IMR-90 (cell line): ENCODE results near the gene MINDY2. TPM values are rescaled to one million over a fixed set of nuclear protein-coding genes. Genes with fewer than 3 reads are reported as not detected.

Experiments used
- ATAC-seq: fragments of 200-7000 bp; cut with Tn5 transposase; 2 replicates; pipeline ENCODE4 v1.9.1; 2020; ENCODE audit warnings: low read depth, mild to moderate bottlenecking, moderate library complexity
- BruUV-seq: library from RNA; stranded (reverse); fragments of 400-500 nt; replicated peaks from 2 replicates; lab custom pipeline; 2021; lab: Mats Ljungman, UMichigan
- CTCF ChIA-PET: fragments of 300-600 bp; formaldehyde crosslinking; extraction: SDS; loops from one replicate; lab custom pipeline; 2021; ENCODE audit warnings: antibody characterized with exemption; lab: Yijun Ruan, JAX
- POLR2A ChIA-PET: fragments of 300-600 bp; sonication (Branson Sonifier 250); formaldehyde crosslinking; loops from one replicate; lab custom pipeline; 2022; ENCODE audit warnings: antibody characterized with exemption; ENCODE audit not compliant: unreplicated experiment; lab: Charles Lee
- DNase-seq: peaks from one replicate; pipeline ENCODE4 v3.0.0; 2013
- H2AFZ ChIP-seq: replicated peaks from 2 replicates; pipeline ENCODE3; 2013; ENCODE audit warnings: low read length, mild to moderate bottlenecking; ENCODE audit not compliant: poor library complexity
- H2AK5ac ChIP-seq: 2 replicates; pipeline ENCODE4 v1.6.1; 2013; ENCODE audit warnings: low read depth, low read length, inconsistent platforms
- H2AK9ac ChIP-seq: replicated peaks from 2 replicates; pipeline ENCODE3; 2013; ENCODE audit warnings: mild to moderate bottlenecking, low read depth, low read length, moderate library complexity; ENCODE audit not compliant: poor library complexity
- H2BK120ac ChIP-seq: 2 replicates; pipeline ENCODE4 v1.6.1; 2013; ENCODE audit warnings: low read depth, low read length, inconsistent platforms
- H2BK15ac ChIP-seq: 3 replicates; pipeline ENCODE4 v1.6.1; 2013; ENCODE audit warnings: low read depth, low read length, inconsistent platforms
- H2BK20ac ChIP-seq: 2 replicates; pipeline ENCODE4 v1.6.1; 2013; ENCODE audit warnings: low read depth, mild to moderate bottlenecking, inconsistent platforms, low read length, moderate library complexity
- H2BK5ac ChIP-seq: 2 replicates; pipeline ENCODE4 v1.6.1; 2013; ENCODE audit warnings: mild to moderate bottlenecking, low read depth, low read length, inconsistent platforms; ENCODE audit not compliant: poor library complexity, severe bottlenecking
- H3K14ac ChIP-seq: replicated peaks from 2 replicates; pipeline ENCODE4 v1.6.1; 2013; ENCODE audit warnings: low read depth, low read length, inconsistent platforms
- H3K18ac ChIP-seq: 2 replicates; pipeline ENCODE4 v1.6.1; 2013; ENCODE audit warnings: low read depth, low read length, control low read depth
- H3K23ac ChIP-seq: 2 replicates; pipeline ENCODE4 v1.6.1; 2013; ENCODE audit warnings: low read depth, low read length, inconsistent platforms
- H3K27ac ChIP-seq: 2 replicates; pipeline ENCODE4 v1.5.1; 2013; ENCODE audit warnings: mild to moderate bottlenecking, control low read depth, low read length; ENCODE audit not compliant: insufficient read depth
- H3K27me3 ChIP-seq: 2 replicates; pipeline ENCODE4 v1.6.1; 2013; ENCODE audit warnings: low read length; ENCODE audit not compliant: control insufficient read depth, insufficient read depth
- H3K36me3 ChIP-seq: 2 replicates; pipeline ENCODE4 v1.6.1; 2013; ENCODE audit warnings: low read length, mixed read lengths; ENCODE audit not compliant: control insufficient read depth, insufficient read depth
- H3K4ac ChIP-seq: 2 replicates; pipeline ENCODE4 v1.6.1; 2013; ENCODE audit warnings: low read depth, low read length, inconsistent platforms
- H3K4me1 ChIP-seq: 2 replicates; pipeline ENCODE4 v1.6.1; 2013; ENCODE audit warnings: low read length, mixed read lengths; ENCODE audit not compliant: control insufficient read depth, insufficient read depth
- H3K4me2 ChIP-seq: 2 replicates; pipeline ENCODE4 v1.6.1; 2013; ENCODE audit warnings: low read depth, mild to moderate bottlenecking, control low read depth, low read length, moderate library complexity
- H3K4me3 ChIP-seq: 2 replicates; pipeline ENCODE4 v1.5.1; 2013; ENCODE audit warnings: low read depth, mild to moderate bottlenecking, control low read depth, low read length, moderate library complexity; ENCODE audit not compliant: insufficient read depth
- H3K56ac ChIP-seq: 2 replicates; pipeline ENCODE4 v1.6.1; 2013; ENCODE audit warnings: low read length, inconsistent platforms; ENCODE audit not compliant: insufficient read depth; ENCODE audit errors: extremely low read depth
- H3K79me1 ChIP-seq, 2 experiments: 2 replicates each; pipeline ENCODE4 v1.6.1; 2013; ENCODE audit warnings: low read length in 2 of 2, inconsistent platforms in 1 of 2, low read depth in 1 of 2
- H3K9ac ChIP-seq: 2 replicates; pipeline ENCODE4 v1.6.1; 2013; ENCODE audit warnings: low read depth, low read length, control low read depth
- H3K9me1 ChIP-seq: 2 replicates; pipeline ENCODE4 v1.6.1; 2013; ENCODE audit warnings: low read length, inconsistent platforms; ENCODE audit not compliant: insufficient read depth
- H3K9me3 ChIP-seq: 2 replicates; pipeline ENCODE4 v1.6.1; 2013; ENCODE audit warnings: low read length; ENCODE audit not compliant: control insufficient read depth, insufficient read depth
- H4K20me1 ChIP-seq: 2 replicates; pipeline ENCODE4 v1.6.1; 2013; ENCODE audit warnings: low read length, inconsistent platforms; ENCODE audit not compliant: insufficient read depth
- H4K5ac ChIP-seq: 2 replicates; pipeline ENCODE4 v1.6.1; 2013; ENCODE audit warnings: mild to moderate bottlenecking, low read depth, low read length, control low read depth
- H4K8ac ChIP-seq, 2 experiments: 2 replicates each; pipeline ENCODE4 v1.6.1; 2013; ENCODE audit warnings: low read depth in 2 of 2, low read length in 2 of 2, control low read depth in 1 of 2, inconsistent platforms in 1 of 2
- H4K91ac ChIP-seq: 2 replicates; pipeline ENCODE4 v1.6.1; 2013; ENCODE audit warnings: low read depth, low read length, inconsistent platforms; ENCODE audit not compliant: insufficient read depth
- BHLHE40 ChIP-seq: fragments of 150-350 bp; IDR thresholded peaks from 2 replicates; pipeline ENCODE4 v1.6.1; 2016; ENCODE audit warnings: mild to moderate bottlenecking, low read depth, low read length
- CHD1 ChIP-seq: IDR thresholded peaks from 2 replicates; pipeline ENCODE4 v1.6.1; 2012; ENCODE audit warnings: low read depth, low read length, improper control_type of control experiment
- FOS ChIP-seq: fragments of 150-350 bp; IDR thresholded peaks from 2 replicates; pipeline ENCODE4 v1.6.1; 2016; ENCODE audit warnings: low read depth, low read length
- MAFK ChIP-seq: IDR thresholded peaks from 2 replicates; pipeline ENCODE4 v1.6.1; 2012; ENCODE audit warnings: low read depth, low read length, improper control_type of control experiment
- POLR2A ChIP-seq: IDR thresholded peaks from 2 replicates; pipeline ENCODE4 v1.6.1; 2012; ENCODE audit warnings: mild to moderate bottlenecking, low read depth, low read length
- RAD21 ChIP-seq: IDR thresholded peaks from 2 replicates; pipeline ENCODE4 v1.6.1; 2012; ENCODE audit warnings: low read length, improper control_type of control experiment
- RFX5 ChIP-seq: IDR thresholded peaks from 2 replicates; pipeline ENCODE4 v1.8.0; 2012; ENCODE audit warnings: low read depth, mild to moderate bottlenecking, low read length, moderate library complexity
- USF2 ChIP-seq: fragments of 150-350 bp; IDR thresholded peaks from 2 replicates; pipeline ENCODE4 v1.6.1; 2017; ENCODE audit warnings: mild to moderate bottlenecking, antibody characterized with exemption, low read length, low read depth
- WGBS, 2 experiments: methylation state at CpG; one replicate each; pipeline versions ENCODE4 v1.1.5 to v1.1.7; 2013; ENCODE audit warnings: missing lambda C conversion rate in 2 of 2; ENCODE audit not compliant: insufficient read length in 1 of 2; ENCODE audit errors: extremely low coverage in 2 of 2; 5-methylcytosine and 5-hydroxymethylcytosine counted together
- dilution Hi-C: fragments of 300-500 bp; cut with HindIII; formaldehyde crosslinking; loops from one replicate; pipeline ENCODE4 v1.14.3; 2018; ENCODE audit warnings: low sequenced_read_pairs; ENCODE audit not compliant: unreplicated experiment
- in situ Hi-C: fragments of 300-500 bp; cut with MboI; formaldehyde crosslinking; loops from 3 replicates; pipeline ENCODE4 v1.14.3; 2019; ENCODE audit warnings: low sequenced_read_pairs, inconsistent platforms, mixed read lengths
- intact Hi-C: fragments of 100-400 bp; cut with micrococcal nuclease; formaldehyde crosslinking; loops from 2 replicates; pipeline ENCODE4 v1.10.0; 2022
- polyA plus RNA-seq, 3 experiments: library from polyadenylated mRNA; depleted of rRNA; stranded (reverse); fragments of >200 nt; gene quantifications; 2 replicates each; pipeline ENCODE4 v1.2.3, GENCODE V29; 2012; ENCODE audit warnings: low replicate concordance in 1 of 3
- total RNA-seq: library from RNA; depleted of rRNA; stranded (reverse); fragments of >200 nt; gene quantifications from 2 replicates; pipeline ENCODE4 v1.2.3, GENCODE V29; 2012
- TF ChIP-seq, protein P1 (sequence below): fragments of 150-350 bp; IDR thresholded peaks from 2 replicates; pipeline ENCODE4 v1.6.1; 2016; ENCODE audit warnings: low read depth, mild to moderate bottlenecking, low read length, moderate library complexity, borderline replicate concordance

Gene MINDY2
- total and polyA plus RNA-seq, 2 of the 4 experiments (the other 2 are of a cell fraction), result 4.0 to 9.3 TPM

GRCh38 chr15:58788056-58788710, 17.1 kb downstream of the MINDY2 start:
- Histone ChIP-seq H3K27me3 (no peaks in the 10 kb centered on the region), H3K4me3 (no peak overlapping the region), H3K9me3 (no peaks in the 10 kb centered on the region), H2BK20ac (no peak overlapping the region), H2BK15ac (no peak overlapping the region), H3K36me3 (peaks cover 8% of the 10 kb centered on the region), H2AK9ac (no peak overlapping the region), H2BK5ac (peak overlapping the region; percentile 66), H4K91ac (no peak overlapping the region), H4K8ac (no peak overlapping the region), H2BK120ac (no peak overlapping the region), H4K5ac (no peak overlapping the region), H2AK5ac (no peak overlapping the region), H3K56ac (no peak overlapping the region), H3K4ac (no peak overlapping the region), H3K27ac (peak overlapping the region; percentile 9; the same call in 1 of the 2 replicates), H3K79me1 (peaks cover 32 to 57% of the 10 kb centered on the region in 2 experiments), H3K9me1 (peaks cover 8% of the 10 kb centered on the region; the same call in 1 of the 2 replicates), H3K14ac (no peak overlapping the region), H3K4me2 (0 out of 2 replicates have a peak overlapping the region, but pooled peaks have one; percentile 16), H2AFZ (no peak overlapping the region), H3K9ac (no peak overlapping the region), H4K20me1 (peaks cover 22% of the 10 kb centered on the region), H3K18ac (no peak overlapping the region), H3K23ac (no peak overlapping the region), H3K4me1 (peaks cover 7% of the 10 kb centered on the region; the same call in 1 of the 2 replicates)
- TF ChIP-seq RFX5 (no peak), FOS (no peak), MAFK (peak; percentile 93), POLR2A (no peak), BHLHE40 (no peak), RAD21 (no peak), USF2 (no peak), CHD1 (no peak)
- TF ChIP-seq, protein P1, sequence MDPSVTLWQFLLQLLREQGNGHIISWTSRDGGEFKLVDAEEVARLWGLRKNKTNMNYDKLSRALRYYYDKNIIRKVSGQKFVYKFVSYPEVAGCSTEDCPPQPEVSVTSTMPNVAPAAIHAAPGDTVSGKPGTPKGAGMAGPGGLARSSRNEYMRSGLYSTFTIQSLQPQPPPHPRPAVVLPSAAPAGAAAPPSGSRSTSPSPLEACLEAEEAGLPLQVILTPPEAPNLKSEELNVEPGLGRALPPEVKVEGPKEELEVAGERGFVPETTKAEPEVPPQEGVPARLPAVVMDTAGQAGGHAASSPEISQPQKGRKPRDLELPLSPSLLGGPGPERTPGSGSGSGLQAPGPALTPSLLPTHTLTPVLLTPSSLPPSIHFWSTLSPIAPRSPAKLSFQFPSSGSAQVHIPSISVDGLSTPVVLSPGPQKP, result no peak
- dilution Hi-C loops (no loop called here), in situ Hi-C loops (no loop called here), intact Hi-C loops (no loop called here)
- peak; percentile 52 for DNase-seq
- BruUV-seq, result no TSS peak
- peak; percentile 86 for ATAC-seq
- CTCF ChIA-PET, result interaction anchor here (0.6 kb wide), 1 partner anchor 17 kb away, joined by 3 read pairs; the partner anchor contains the start of gene MINDY2
- POLR2A ChIA-PET, result no interaction called here
- no CpG with 5 or more reads among the region's 3 CpGs for WGBS, 2 experiments
